K562 (cell line): Measurements from ENCODE around the gene MICALL2. TPM values are rescaled to one million over a fixed set of nuclear protein-coding genes. Genes with fewer than 3 reads are reported as not detected.

Experiments
- CBX2 ChIP-seq: fragments of 200-600 bp; sonication (generic); IDR thresholded peaks from one replicate; pipeline ENCODE4 v1.6.1; 2012; ENCODE audit warnings: mild to moderate bottlenecking, low read length, inconsistent platforms; ENCODE audit not compliant: insufficient read depth, poor library complexity, severe bottlenecking
- DNMT1 ChIP-seq: fragments of 450-650 bp; IDR thresholded peaks from 2 replicates; pipeline ENCODE4 v1.6.1; 2016; ENCODE audit warnings: antibody characterized with exemption, mild to moderate bottlenecking
- E2F3 ChIP-seq: fragments of 250-450 bp; sonication (Bioruptor Pico); IDR thresholded peaks from 2 replicates; pipeline ENCODE4 v1.4.0; 2020; ENCODE audit warnings: mild to moderate bottlenecking
- ERF ChIP-seq: fragments of 450-650 bp; formaldehyde crosslinking; IDR thresholded peaks from 2 replicates; pipeline ENCODE4 v1.4.0; 2020; ENCODE audit warnings: mild to moderate bottlenecking, mixed read lengths
- MEF2A ChIP-seq: IDR thresholded peaks from 2 replicates; pipeline ENCODE4 v1.6.1; 2011; ENCODE audit warnings: low read depth, mild to moderate bottlenecking, low read length, moderate library complexity; ENCODE audit not compliant: control insufficient read depth
- NBN ChIP-seq: fragments of 450-650 bp; IDR thresholded peaks from 2 replicates; pipeline ENCODE4 v1.6.1; 2016; ENCODE audit warnings: low read depth, mild to moderate bottlenecking
- NCOA6 ChIP-seq: fragments of 450-650 bp; IDR thresholded peaks from 2 replicates; pipeline ENCODE4 v1.6.1; 2017; ENCODE audit warnings: mild to moderate bottlenecking
- NR2C1 ChIP-seq, 2 experiments: fragments of 450-650 bp; IDR thresholded peaks; 2 replicates each; pipeline ENCODE4 v1.6.1; 2017; ENCODE audit warnings: mild to moderate bottlenecking in 2 of 2, antibody characterized with exemption in 1 of 2, inconsistent platforms in 1 of 2, missing compliant biosample characterization in 1 of 2, missing genetic modification characterization in 1 of 2
- PHB ChIP-seq: fragments of 250-450 bp; sonication (Bioruptor Pico); IDR thresholded peaks from 2 replicates; pipeline ENCODE4 v1.5.0; 2021
- SIN3B ChIP-seq: fragments of 450-650 bp; IDR thresholded peaks from 2 replicates; pipeline ENCODE4 v1.6.1; 2017; ENCODE audit warnings: low read depth, mild to moderate bottlenecking, moderate library complexity
- TARDBP ChIP-seq: fragments of 450-650 bp; IDR thresholded peaks from 2 replicates; pipeline ENCODE4 v1.6.1; 2016
- THAP12 ChIP-seq: fragments of 250-450 bp; sonication (Bioruptor Pico); IDR thresholded peaks from 2 replicates; pipeline ENCODE4 v1.9.0; 2021; ENCODE audit warnings: mild to moderate bottlenecking, inconsistent platforms
- THRAP3 ChIP-seq: fragments of 450-650 bp; IDR thresholded peaks from 2 replicates; pipeline ENCODE4 v1.6.1; 2016; ENCODE audit warnings: mild to moderate bottlenecking, inconsistent platforms, borderline replicate concordance
- ZBTB2 ChIP-seq: fragments of 450-650 bp; IDR thresholded peaks from 2 replicates; pipeline ENCODE4 v1.6.1; 2016; ENCODE audit warnings: antibody characterized with exemption
- ZBTB43 ChIP-seq: sonication (generic); formaldehyde crosslinking; IDR thresholded peaks from 2 replicates; pipeline ENCODE4 v1.8.0; 2023; ENCODE audit warnings: mild to moderate bottlenecking, missing genetic modification reagents
- polyA plus RNA-seq, 8 experiments: library from polyadenylated mRNA; depleted of rRNA in 4 of 8; stranded (reverse) in 5 of 8; unstranded in 3 of 8; fragments of >200 nt; fragmentation: Nextera tagmentation in 2 of 8; fragmentation: Illumina TruSeq in 1 of 8; extraction: Ambion mirVana in 2 of 8; extraction: Trizol in 1 of 8; gene quantifications; 2 replicates each; pipeline versions ENCODE4 v1.2.1 to v1.2.3, GENCODE V29; 2011 to 2014; ENCODE audit warnings: inconsistent platforms in 1 of 8, missing spikeins in 1 of 8
- total RNA-seq, 7 experiments: library from RNA; depleted of rRNA in 6 of 7; stranded (reverse); fragments of >200 nt in 6 of 7; fragmentation: Illumina TruSeq in 2 of 7; extraction: Trizol in 2 of 7; gene quantifications; 2 replicates each; pipeline versions ENCODE4 v1.2.1 to v1.2.3, GENCODE V29; 2011 to 2021; ENCODE audit warnings: low replicate concordance in 1 of 7
- TF ChIP-seq, protein P1 (sequence below), 3 experiments: fragments of 200-800 bp in 1 of 3; fragments of 250-450 bp in 1 of 3; fragments of 450-650 bp in 1 of 3; sonication (Bioruptor Pico) in 1 of 3; sonication (Bioruptor generic) in 1 of 3; formaldehyde crosslinking in 1 of 3; IDR thresholded peaks; 2 replicates each; pipeline versions ENCODE4 v1.6.1 to v1.8.0; 2016 to 2022; ENCODE audit warnings: mild to moderate bottlenecking in 2 of 3, missing genetic modification characterization in 2 of 3, missing compliant biosample characterization in 1 of 3, moderate library complexity in 1 of 3
- TF ChIP-seq, protein P2 (sequence below): IDR thresholded peaks from 3 replicates; pipeline ENCODE4 v1.6.1; 2011; ENCODE audit warnings: borderline replicate concordance, mild to moderate bottlenecking; ENCODE audit not compliant: insufficient read length, insufficient read depth

The MICALL2 gene
- total and polyA plus RNA-seq, 9 of the 15 experiments (the other 6 are each of a cell fraction or from before 2014, with no cell fraction given), result 1.8 to 103 (median 17.0) TPM

GRCh38 chr7:1458683-1459511 is at the start of gene MICALL2 (continued):
- TF ChIP-seq ZBTB2 (no peak), ZBTB43 (CRISPR knock-in tag) (no peak), E2F3 (CRISPR knock-in tag) (no peak), NCOA6 (no peak), NR2C1 (IDR thresholded peaks at IDR 0.05) (no peak), NR2C1 (tag; IDR thresholded peaks at IDR 0.05) (no peak), NBN (no peak), SIN3B (peak; percentile 31; the same call in 1 of the 2 replicates), TARDBP (no peak), PHB (CRISPR knock-in tag) (no peak), THRAP3 (no peak), ERF (CRISPR knock-in tag) (0 out of 2 replicates have a peak, but pooled peaks have one; percentile 51), THAP12 (CRISPR knock-in tag) (peak; percentile 88), DNMT1 (no peak), MEF2A (no peak), CBX2 (no peak)
- TF ChIP-seq, protein P1, sequence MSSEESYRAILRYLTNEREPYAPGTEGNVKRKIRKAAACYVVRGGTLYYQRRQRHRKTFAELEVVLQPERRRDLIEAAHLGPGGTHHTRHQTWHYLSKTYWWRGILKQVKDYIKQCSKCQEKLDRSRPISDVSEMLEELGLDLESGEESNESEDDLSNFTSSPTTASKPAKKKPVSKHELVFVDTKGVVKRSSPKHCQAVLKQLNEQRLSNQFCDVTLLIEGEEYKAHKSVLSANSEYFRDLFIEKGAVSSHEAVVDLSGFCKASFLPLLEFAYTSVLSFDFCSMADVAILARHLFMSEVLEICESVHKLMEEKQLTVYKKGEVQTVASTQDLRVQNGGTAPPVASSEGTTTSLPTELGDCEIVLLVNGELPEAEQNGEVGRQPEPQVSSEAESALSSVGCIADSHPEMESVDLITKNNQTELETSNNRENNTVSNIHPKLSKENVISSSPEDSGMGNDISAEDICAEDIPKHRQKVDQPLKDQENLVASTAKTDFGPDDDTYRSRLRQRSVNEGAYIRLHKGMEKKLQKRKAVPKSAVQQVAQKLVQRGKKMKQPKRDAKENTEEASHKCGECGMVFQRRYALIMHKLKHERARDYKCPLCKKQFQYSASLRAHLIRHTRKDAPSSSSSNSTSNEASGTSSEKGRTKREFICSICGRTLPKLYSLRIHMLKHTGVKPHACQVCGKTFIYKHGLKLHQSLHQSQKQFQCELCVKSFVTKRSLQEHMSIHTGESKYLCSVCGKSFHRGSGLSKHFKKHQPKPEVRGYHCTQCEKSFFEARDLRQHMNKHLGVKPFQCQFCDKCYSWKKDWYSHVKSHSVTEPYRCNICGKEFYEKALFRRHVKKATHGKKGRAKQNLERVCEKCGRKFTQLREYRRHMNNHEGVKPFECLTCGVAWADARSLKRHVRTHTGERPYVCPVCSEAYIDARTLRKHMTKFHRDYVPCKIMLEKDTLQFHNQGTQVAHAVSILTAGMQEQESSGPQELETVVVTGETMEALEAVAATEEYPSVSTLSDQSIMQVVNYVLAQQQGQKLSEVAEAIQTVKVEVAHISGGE (CRISPR knock-in tag; IDR thresholded peaks at IDR 0.05), result no peak
- TF ChIP-seq, protein P2, sequence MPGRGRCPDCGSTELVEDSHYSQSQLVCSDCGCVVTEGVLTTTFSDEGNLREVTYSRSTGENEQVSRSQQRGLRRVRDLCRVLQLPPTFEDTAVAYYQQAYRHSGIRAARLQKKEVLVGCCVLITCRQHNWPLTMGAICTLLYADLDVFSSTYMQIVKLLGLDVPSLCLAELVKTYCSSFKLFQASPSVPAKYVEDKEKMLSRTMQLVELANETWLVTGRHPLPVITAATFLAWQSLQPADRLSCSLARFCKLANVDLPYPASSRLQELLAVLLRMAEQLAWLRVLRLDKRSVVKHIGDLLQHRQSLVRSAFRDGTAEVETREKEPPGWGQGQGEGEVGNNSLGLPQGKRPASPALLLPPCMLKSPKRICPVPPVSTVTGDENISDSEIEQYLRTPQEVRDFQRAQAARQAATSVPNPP, result no peak
